ENCODE results near the gene IARS2. TPM values are rescaled to one million over a fixed set of nuclear protein-coding genes. Genes with fewer than 3 reads are reported as not detected.
"Not testable (repeated sequence)": the region's sequence is repeated elsewhere in the genome, so short reads cannot be mapped to it uniquely, and the experiment has no call there.

Gene IARS2
- total RNA-seq, 2 experiments from 2014 or later: 75.0 to 75.2 TPM

DNA sequence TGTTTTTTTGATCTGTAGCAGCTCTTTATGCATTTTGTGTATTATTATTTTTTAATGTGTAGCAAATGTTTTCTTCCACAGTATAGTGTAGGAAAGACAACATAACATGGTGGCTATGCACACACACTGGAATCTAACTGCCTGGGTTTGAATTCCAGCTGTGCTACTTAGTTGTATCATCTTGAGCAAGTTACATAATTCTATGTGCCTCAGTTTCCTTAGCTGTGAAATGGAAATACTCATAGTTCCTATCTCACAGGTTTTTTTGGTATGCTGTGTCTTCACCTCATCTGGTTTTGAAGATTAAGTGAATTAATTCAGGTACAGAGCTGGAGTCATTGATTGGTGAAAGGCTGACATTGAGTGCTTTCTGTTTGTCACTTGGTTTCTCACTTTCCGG, 1.2 kb upstream of the IARS2 start:
- Mint-ChIP-seq H3K27me3 (no peaks in the 10 kb centered on the region), H3K4me3 (no peak overlapping the region), H3K36me3 (ENCODE audit: low read depth) (peaks cover 8% of the 10 kb centered on the region), H3K27ac (no peak overlapping the region), H3K9me3 (no peaks in the 10 kb centered on the region), H3K4me1 (ENCODE audit: low read depth) (peaks cover 25% of the 10 kb centered on the region)
- DNase-seq (no peak), ATAC-seq (no peak)
- intact Hi-C loops (cut with micrococcal nuclease): loop anchor here (5.0 kb wide), 1 partner anchor 45 kb away; the partner anchor contains the start of gene EPRS1
- POLR2A ChIA-PET: no interaction called here
- TF ChIP-seq CTCF (IDR thresholded peaks at IDR 0.05): no peak
- CTCF ChIA-PET: interaction anchor here (0.8 kb wide), 1 partner anchor 45 kb away, joined by 3 read pairs; no protein-coding TSS in a partner anchor

GRCh38 chr1:220093361-220094015, 444 bp upstream of the IARS2 start:
- CTCF ChIA-PET: interaction anchor here (0.6 to 1.1 kb wide), 3 partner anchors 8 to 129 kb away, joined by 3 to 4 read pairs (median 3); no protein-coding TSS in a partner anchor
- Mint-ChIP-seq H3K9me3 (no peaks in the 10 kb centered on the region), H3K27ac (peak overlapping the region; percentile 34)

DNA sequence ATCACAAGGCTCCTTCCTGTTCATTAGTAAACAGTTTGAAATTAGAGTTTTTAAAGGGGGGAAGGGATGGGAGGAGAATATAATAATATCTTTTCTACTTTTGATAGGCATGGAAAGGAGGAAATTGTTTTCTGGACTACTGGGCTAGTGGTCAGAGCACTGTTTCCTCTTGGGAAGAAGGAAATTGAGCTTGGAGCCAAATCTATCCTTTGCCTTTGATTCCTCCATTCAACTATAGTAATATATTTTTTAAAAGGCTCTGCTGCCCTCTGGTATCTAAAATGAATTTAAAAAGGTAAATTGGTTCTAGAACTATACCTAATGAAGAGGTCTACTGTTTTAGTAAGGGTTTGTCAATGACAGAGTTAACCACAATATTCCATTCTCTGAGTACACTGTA, 5.9 kb downstream of the IARS2 start:
- CTCF ChIA-PET: interaction anchor here (1.2 to 2.5 kb wide), 2 partner anchors 13 to 96 kb away, joined by 3 to 7 read pairs; no protein-coding TSS in a partner anchor
- intact Hi-C loops (cut with micrococcal nuclease): no loop called here

More at GRCh38 chr1:220093361-220094015, 444 bp upstream of the IARS2 start:
- peaks cover 28% of the 10 kb centered on the region for H3K4me1 Mint-ChIP-seq (ENCODE audit: low read depth)
- no peaks in the 10 kb centered on the region for H3K27me3 Mint-ChIP-seq
- intact Hi-C loops (cut with micrococcal nuclease): loop anchor here (5.0 kb wide), 1 partner anchor 46 kb away; the partner anchor contains the start of gene EPRS1
- DNase-seq (peak; percentile 19), ATAC-seq (peak; percentile 4)
- H3K36me3 Mint-ChIP-seq (ENCODE audit: low read depth): peaks cover 14% of the 10 kb centered on the region
- no peak for TF ChIP-seq CTCF (IDR thresholded peaks at IDR 0.05)
- no peak overlapping the region for H3K4me3 Mint-ChIP-seq
- POLR2A ChIA-PET: interaction anchor here (1.2 kb wide), 1 partner anchor 46 kb away, joined by 3 read pairs; no protein-coding TSS in a partner anchor

DNA sequence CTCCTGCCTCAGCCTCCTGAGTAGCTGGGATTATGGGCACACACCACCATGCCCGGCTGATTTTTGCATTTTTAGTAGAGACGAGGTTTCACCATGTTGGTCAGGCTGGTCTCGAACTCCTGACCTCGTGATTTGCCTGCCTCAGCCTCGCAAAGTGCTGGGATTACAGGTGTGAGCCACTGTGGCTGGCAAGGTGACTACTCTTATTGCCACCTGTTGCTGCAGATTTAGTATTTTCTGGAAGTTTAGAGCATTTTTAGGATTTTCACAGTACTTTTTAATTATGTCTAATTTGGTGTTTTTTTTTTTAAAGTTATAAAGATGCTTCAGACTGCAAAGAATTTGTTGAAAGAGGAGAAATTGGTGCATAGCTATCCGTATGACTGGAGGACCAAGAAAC, 16.5 kb downstream of the IARS2 start:
- POLR2A ChIA-PET: not testable (repeated sequence)

More for the DNA sequence above, 5.9 kb downstream of the IARS2 start:
- Mint-ChIP-seq H3K36me3 (ENCODE audit: low read depth) (peaks cover 21% of the 10 kb centered on the region), H3K4me3 (no peak overlapping the region), H3K9me3 (no peaks in the 10 kb centered on the region), H3K4me1 (ENCODE audit: low read depth) (peaks cover 18% of the 10 kb centered on the region), H3K27me3 (no peaks in the 10 kb centered on the region), H3K27ac (peak overlapping the region; percentile 28)
- no peak for TF ChIP-seq CTCF (IDR thresholded peaks at IDR 0.05)
- no peak for ATAC-seq
- POLR2A ChIA-PET: no interaction called here
- DNase-seq: no peak

GRCh38 chr1:220112600-220112999, 18.7 kb downstream of the IARS2 start:
- POLR2A ChIA-PET: interaction anchor here (0.6 to 0.7 kb wide), 2 partner anchors 13 to 64 kb away, joined by 4 read pairs; no protein-coding TSS in a partner anchor
- H3K36me3 Mint-ChIP-seq (ENCODE audit: low read depth): peaks cover 38% of the 10 kb centered on the region
- H3K27me3 Mint-ChIP-seq; H3K4me3 Mint-ChIP-seq; intact Hi-C loops (cut with micrococcal nuclease); H3K4me1 Mint-ChIP-seq (ENCODE audit: low read depth); H3K9me3 Mint-ChIP-seq; H3K27ac Mint-ChIP-seq; DNase-seq; ATAC-seq: not testable (repeated sequence)
- CTCF ChIA-PET: interaction anchor here (0.6 to 1.9 kb wide), 17 partner anchors 7 to 621 kb away, joined by 3 to 8 read pairs (median 4); partner anchors contain the start of genes EPRS1 and IARS2

More for the DNA sequence above, 16.5 kb downstream of the IARS2 start:
- H3K36me3 Mint-ChIP-seq (ENCODE audit: low read depth): peaks cover 37% of the 10 kb centered on the region
- H3K4me1 Mint-ChIP-seq (ENCODE audit: low read depth); H3K27ac Mint-ChIP-seq; H3K27me3 Mint-ChIP-seq; H3K4me3 Mint-ChIP-seq; ATAC-seq; H3K9me3 Mint-ChIP-seq; CTCF ChIA-PET; DNase-seq; intact Hi-C loops (cut with micrococcal nuclease): not testable (repeated sequence)

Data from activated CD8-positive, alpha-beta T cell treated with anti-CD3 and anti-CD28 coated beads for 36 hours (primary cell).